Endodermal cell (in vitro differentiated cells): Measurements from ENCODE around the gene PRKCB. TPM values are rescaled to one million over a fixed set of nuclear protein-coding genes. Genes with fewer than 3 reads are reported as not detected.

Experiments
- DNase-seq: peaks from one replicate; pipeline ENCODE4 v3.0.0-alpha.2; 2017
- H3K27ac ChIP-seq: 2 replicates; pipeline ENCODE4 v1.5.1; 2013; ENCODE audit warnings: mild to moderate bottlenecking, low read depth, low read length, moderate library complexity
- H3K27me3 ChIP-seq: 2 replicates; pipeline ENCODE4 v1.6.1; 2013; ENCODE audit warnings: mild to moderate bottlenecking, low read length, moderate library complexity; ENCODE audit not compliant: insufficient read depth, control insufficient read depth, poor library complexity, severe bottlenecking
- H3K36me3 ChIP-seq: 2 replicates; pipeline ENCODE4 v1.7.0; 2013; ENCODE audit warnings: mild to moderate bottlenecking, low read length, moderate library complexity; ENCODE audit not compliant: control insufficient read depth, insufficient read depth
- H3K4me1 ChIP-seq: one replicate; pipeline ENCODE4 v1.7.0; 2013; ENCODE audit warnings: low read length; ENCODE audit not compliant: control insufficient read depth, insufficient read depth
- H3K4me3 ChIP-seq: 2 replicates; pipeline ENCODE4 v1.5.1; 2013; ENCODE audit warnings: mild to moderate bottlenecking, low read length, moderate library complexity
- H3K9ac ChIP-seq: 2 replicates; pipeline ENCODE4 v1.6.1; 2013; ENCODE audit warnings: mild to moderate bottlenecking, low read length, moderate library complexity; ENCODE audit not compliant: poor library complexity, severe bottlenecking; ENCODE audit errors: extremely low read depth
- H3K9me3 ChIP-seq: 2 replicates; pipeline ENCODE4 v1.6.1; 2013; ENCODE audit warnings: mild to moderate bottlenecking, low read length, moderate library complexity; ENCODE audit not compliant: control insufficient read depth
- H3K27ac Mint-ChIP-seq: 2 replicates; pipeline ENCODE4 v1.8.0; 2020; ENCODE audit warnings: mixed read lengths
- H3K27me3 Mint-ChIP-seq: 2 replicates; pipeline ENCODE4 v1.8.0; 2021; ENCODE audit warnings: mild to moderate bottlenecking, mixed read lengths; ENCODE audit not compliant: insufficient read depth
- H3K36me3 Mint-ChIP-seq: 2 replicates; pipeline ENCODE4 v1.8.0; 2020; ENCODE audit warnings: low read depth, mixed read lengths
- H3K4me1 Mint-ChIP-seq: 2 replicates; pipeline ENCODE4 v1.8.0; 2020; ENCODE audit warnings: mixed read lengths
- H3K4me3 Mint-ChIP-seq: 2 replicates; pipeline ENCODE4 v1.8.0; 2020; ENCODE audit warnings: mild to moderate bottlenecking, moderate library complexity, mixed read lengths
- H3K9me3 Mint-ChIP-seq: 2 replicates; pipeline ENCODE4 v1.8.0; 2020; ENCODE audit warnings: mild to moderate bottlenecking, mixed read lengths
- CTCF ChIP-seq: fragments of 200-600 bp; sonication (generic); conservative IDR thresholded peaks from 2 replicates; pipeline ENCODE4 v1.5.0; 2021; ENCODE audit warnings: antibody characterized with exemption, mild to moderate bottlenecking
- WGBS, 2 experiments: methylation state at CpG; one replicate each; pipeline versions ENCODE4 v1.1.5 to v1.1.7; 2013; ENCODE audit warnings: missing lambda C conversion rate in 2 of 2, mixed read lengths in 1 of 2; ENCODE audit not compliant: insufficient coverage in 1 of 2, insufficient read length in 1 of 2; 5-methylcytosine and 5-hydroxymethylcytosine counted together
- total RNA-seq, 2 donors: library from RNA; stranded (reverse); fragmentation: NEBNext Ultra II Directional in 1 of 2; extraction: Animal tissue kit (Norgen Biotek cat#: 25700) in 1 of 2; gene quantifications; 2 replicates in 1 of 2; 3 replicates in 1 of 2; pipeline ENCODE4 v1.2.1, GENCODE V29; 2021

PRKCB gene
- total RNA-seq, 2 donors from 2014 or later = 0.38 to 1.1 TPM

DNA sequence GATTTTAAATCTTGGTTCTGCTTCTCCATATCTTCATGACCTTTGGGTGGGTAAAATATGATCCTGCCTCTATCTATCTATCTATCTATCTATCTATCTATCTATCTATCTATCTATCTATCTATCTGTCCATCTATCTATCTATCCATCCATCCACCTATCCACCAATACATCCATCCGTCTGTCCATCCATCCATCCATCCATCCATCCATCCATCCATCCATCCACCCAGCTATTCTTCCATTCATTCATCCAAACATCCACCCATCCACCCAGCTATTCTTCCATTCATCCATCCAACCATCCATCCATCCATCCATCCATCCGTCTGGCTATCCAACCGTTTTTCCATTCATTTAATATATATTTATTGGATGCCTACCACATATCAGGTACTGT is 11.5 kb downstream of the PRKCB start:
- Histone ChIP-seq H3K9me3 (no peaks in the 10 kb centered on the region), H3K9ac (no peak overlapping the region), H3K4me1 (no peaks in the 10 kb centered on the region), H3K4me3 (no peak overlapping the region), H3K27me3 (no peaks in the 10 kb centered on the region), H3K36me3 (no peaks in the 10 kb centered on the region), H3K27ac (no peak overlapping the region)
- Mint-ChIP-seq H3K4me1 (no peaks in the 10 kb centered on the region), H3K27me3 (peaks cover 86% of the 10 kb centered on the region), H3K9me3 (no peaks in the 10 kb centered on the region), H3K27ac (no peak overlapping the region), H3K4me3 (no peak overlapping the region), H3K36me3 (no peaks in the 10 kb centered on the region)
- DNase-seq = no peak
- no peak for TF ChIP-seq CTCF
- WGBS, 2 experiments = 45 to 54% methylated on average over 2 to 3 of the region's 3 CpGs

DNA sequence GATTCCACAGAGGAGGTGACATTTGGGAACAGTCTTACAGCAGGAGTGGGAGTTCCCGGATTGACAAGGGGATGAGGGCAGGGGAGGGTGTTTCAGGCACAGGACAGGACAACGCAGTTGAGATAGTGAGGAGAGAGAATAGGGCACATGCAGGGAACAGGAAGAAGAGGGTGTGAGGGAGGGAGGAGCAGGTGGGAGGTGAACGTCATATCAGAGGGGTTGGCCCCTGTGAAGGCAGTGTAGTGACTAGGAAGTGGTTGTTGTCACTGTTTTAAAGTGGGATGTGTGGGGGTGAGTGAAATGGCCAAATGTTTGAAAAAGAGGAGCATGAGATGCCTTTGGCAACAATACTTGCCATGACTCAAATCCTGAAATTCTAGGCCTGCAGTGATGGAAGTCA is 12.2 kb downstream of the PRKCB start:
- DNase-seq = no peak
- Mint-ChIP-seq H3K27me3 (peaks cover 87% of the 10 kb centered on the region), H3K4me1 (no peaks in the 10 kb centered on the region), H3K9me3 (no peaks in the 10 kb centered on the region), H3K4me3 (no peak overlapping the region), H3K27ac (no peak overlapping the region), H3K36me3 (no peaks in the 10 kb centered on the region)
- no peaks in the 10 kb centered on the region for H3K36me3 ChIP-seq
- no peaks in the 10 kb centered on the region for H3K4me1 ChIP-seq
- no peak overlapping the region for H3K9ac ChIP-seq
- no peak for TF ChIP-seq CTCF
- H3K9me3 ChIP-seq = no peaks in the 10 kb centered on the region
- 73 to 86% methylated on average over 3 of the region's 3 CpGs for WGBS, 2 experiments
- no peak overlapping the region for H3K4me3 ChIP-seq
- H3K27me3 ChIP-seq = peaks cover 4% of the 10 kb centered on the region
- no peak overlapping the region for H3K27ac ChIP-seq

DNA sequence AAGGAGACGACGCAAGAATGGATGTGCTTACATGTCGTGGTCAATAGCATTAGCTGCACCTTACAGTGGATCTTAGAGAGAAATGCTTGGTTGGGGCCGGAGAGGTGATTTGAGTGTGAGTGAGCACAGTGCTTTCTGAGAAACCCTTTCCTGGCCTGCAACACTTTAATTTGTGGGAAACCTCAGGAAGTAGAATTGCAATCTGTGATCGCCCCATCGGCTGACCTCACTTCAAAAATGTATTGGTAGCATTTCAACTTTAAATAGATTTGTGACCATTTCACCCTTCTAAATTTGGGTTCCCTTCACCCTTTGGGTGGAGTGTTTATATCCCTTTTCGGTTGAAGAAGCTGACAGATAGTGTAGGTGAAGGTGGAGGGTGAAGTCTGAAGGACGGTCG is 13.2 kb downstream of the PRKCB start:
- Histone ChIP-seq H3K27me3 (peaks cover 9% of the 10 kb centered on the region), H3K4me1 (no peaks in the 10 kb centered on the region), H3K36me3 (no peaks in the 10 kb centered on the region), H3K9ac (no peak overlapping the region), H3K9me3 (no peaks in the 10 kb centered on the region), H3K4me3 (no peak overlapping the region), H3K27ac (no peak overlapping the region)
- no peak for DNase-seq
- WGBS, 2 experiments = 81 to 84% methylated on average over 8 to 9 of the region's 9 CpGs
- Mint-ChIP-seq H3K27me3 (peaks cover 94% of the 10 kb centered on the region), H3K4me1 (no peaks in the 10 kb centered on the region), H3K4me3 (no peak overlapping the region), H3K27ac (no peak overlapping the region), H3K36me3 (no peaks in the 10 kb centered on the region), H3K9me3 (no peaks in the 10 kb centered on the region)
- TF ChIP-seq CTCF = no peak
